Activated CD8-positive, alpha-beta T cell treated with anti-CD3 and anti-CD28 coated beads for 36 hours (primary cell): Measurements from ENCODE around the gene ZNF467. TPM values are rescaled to one million over a fixed set of nuclear protein-coding genes. Genes with fewer than 3 reads are reported as not detected.
A peak's percentile ranks its signal among the peaks of the same experiment; 100 is the strongest.

Experiments
- ATAC-seq: fragments of 200-7000 bp; cut with Tn5 transposase; one replicate; pipeline ENCODE4 v1.10.0; 2021; ENCODE audit warnings: mild to moderate bottlenecking, moderate library complexity
- CTCF ChIA-PET: fragments of 350-600 bp; sonication (Branson Sonifier 250); formaldehyde crosslinking; loops from one replicate; lab custom pipeline; 2021; ENCODE audit warnings: antibody characterized with exemption; lab: Charles Lee
- POLR2A ChIA-PET: fragments of 350-600 bp; sonication (Branson Sonifier 250); formaldehyde crosslinking; loops from one replicate; lab custom pipeline; 2021; ENCODE audit warnings: antibody characterized with exemption; lab: Charles Lee
- DNase-seq: peaks from one replicate; pipeline ENCODE4 v3.0.0-alpha.2; 2020
- H3K27ac Mint-ChIP-seq: one replicate; pipeline ENCODE4 v1.8.0; 2021; ENCODE audit warnings: mild to moderate bottlenecking, mixed read lengths
- H3K27me3 Mint-ChIP-seq: one replicate; pipeline ENCODE4 v1.8.0; 2021; ENCODE audit warnings: mixed read lengths
- H3K36me3 Mint-ChIP-seq: one replicate; pipeline ENCODE4 v1.8.0; 2021; ENCODE audit warnings: low read depth, mixed read lengths
- H3K4me1 Mint-ChIP-seq: one replicate; pipeline ENCODE4 v1.8.0; 2021; ENCODE audit warnings: low read depth, mixed read lengths
- H3K4me3 Mint-ChIP-seq: one replicate; pipeline ENCODE4 v1.8.0; 2021; ENCODE audit warnings: mild to moderate bottlenecking, moderate library complexity, mixed read lengths
- H3K9me3 Mint-ChIP-seq: one replicate; pipeline ENCODE4 v1.8.0; 2021; ENCODE audit warnings: mixed read lengths
- CTCF ChIP-seq: fragments of 200-600 bp; IDR thresholded peaks from one replicate; pipeline ENCODE4 v1.8.0; 2022; ENCODE audit warnings: antibody characterized with exemption, mild to moderate bottlenecking
- intact Hi-C: fragments of 100-400 bp; cut with micrococcal nuclease; formaldehyde crosslinking; loops from one replicate; pipeline ENCODE4 v1.10.0; 2022
- total RNA-seq, 2 experiments: library from RNA; stranded (reverse); gene quantifications; one replicate each; pipeline ENCODE4 v1.2.3, GENCODE V29; 2021

The ZNF467 gene
- under 1 TPM in 1 of 2 experiments, not detected in 1; 0.09 TPM for total RNA-seq

GRCh38 chr7:149773446-149774236, at the start of gene ZNF467:
ZNF467 (minus strand) TSS chr7:149773588; CDS start chr7:149771032, 2,556 bp downstream.
- H3K9me3 Mint-ChIP-seq: no peaks in the 10 kb centered on the region
- DNase-seq: peak; percentile 42
- ChIA-PET CTCF (interaction anchor here (1.8 kb wide), 1 partner anchor 32 kb away, joined by 4 read pairs; no protein-coding TSS in a partner anchor), POLR2A (interaction anchor here (0.6 kb wide), 2 partner anchors 9 to 26 kb away, joined by 3 read pairs; no protein-coding TSS in a partner anchor)
- peaks cover 11% of the 10 kb centered on the region for H3K27me3 Mint-ChIP-seq
- H3K4me1 Mint-ChIP-seq: peaks cover 12% of the 10 kb centered on the region
- ATAC-seq: no peak
- no peak for TF ChIP-seq CTCF
- intact Hi-C loops: no loop called here
- no peaks in the 10 kb centered on the region for H3K36me3 Mint-ChIP-seq
- no peak within 1 kb of the TSS for H3K27ac Mint-ChIP-seq
- peak within 1 kb of the TSS; percentile 67 for H3K4me3 Mint-ChIP-seq

- H3K27ac Mint-ChIP-seq: no peak overlapping the region
- ATAC-seq (no peak), DNase-seq (no peak)
- H3K4me3 Mint-ChIP-seq: no peak overlapping the region
- ChIA-PET CTCF (no interaction called here), POLR2A (no interaction called here)
- H3K9me3 Mint-ChIP-seq: no peaks in the 10 kb centered on the region
- intact Hi-C loops: no loop called here
- H3K36me3 Mint-ChIP-seq: no peaks in the 10 kb centered on the region
- no peaks in the 10 kb centered on the region for H3K27me3 Mint-ChIP-seq
- no peak for TF ChIP-seq CTCF
- H3K4me1 Mint-ChIP-seq: peaks cover 8% of the 10 kb centered on the region
Measured at GRCh38 chr7:149822353-149822943, 49.1 kb upstream of the ZNF467 start.

GRCh38 chr7:149821191-149822148, 48.1 kb upstream of the ZNF467 start:
- ChIA-PET POLR2A (no interaction called here), CTCF (no interaction called here)
- intact Hi-C loops: no loop called here
- no peak for DNase-seq
- Mint-ChIP-seq H3K4me1 (no peaks in the 10 kb centered on the region), H3K27me3 (no peaks in the 10 kb centered on the region), H3K4me3 (no peak overlapping the region), H3K27ac (no peak overlapping the region), H3K36me3 (no peaks in the 10 kb centered on the region), H3K9me3 (no peaks in the 10 kb centered on the region)
- no peak for TF ChIP-seq CTCF
- no peak for ATAC-seq

- ChIA-PET CTCF (interaction anchor here (1.2 kb wide), 1 partner anchor 14 kb away, joined by 3 read pairs; no protein-coding TSS in a partner anchor), POLR2A (no interaction called here)
- no peak overlapping the region for H3K27ac Mint-ChIP-seq
- no peaks in the 10 kb centered on the region for H3K4me1 Mint-ChIP-seq
- H3K36me3 Mint-ChIP-seq: no peaks in the 10 kb centered on the region
- DNase-seq: no peak
- H3K9me3 Mint-ChIP-seq: no peaks in the 10 kb centered on the region
- no peak overlapping the region for H3K4me3 Mint-ChIP-seq
- TF ChIP-seq CTCF: no peak
- no peaks in the 10 kb centered on the region for H3K27me3 Mint-ChIP-seq
- intact Hi-C loops: no loop called here
- no peak for ATAC-seq
Measured at GRCh38 chr7:149820622-149821190, 47.3 kb upstream of the ZNF467 start.
